HG03460 (cell line): ENCODE data around the gene COA8.

ENCODE experiments used
- ATAC-seq: cut with Tn5 transposase; IDR thresholded peaks from one replicate; pipeline ENCODE4 v1.9.1; 2021; ENCODE audit not compliant: unreplicated experiment

COA8 gene

GRCh38 chr14:103562429-103563225 is at the start of gene COA8, which contains the start of gene BAG5:
TSS of gene COA8 (plus strand) at chr14:103562960. CDS start at chr14:103563002, 42 bp downstream.
TSS of gene BAG5 (minus strand) at chr14:103562657. CDS start at chr14:103561164, 1,493 bp downstream.
- ATAC-seq, result peak; percentile 74

DNA sequence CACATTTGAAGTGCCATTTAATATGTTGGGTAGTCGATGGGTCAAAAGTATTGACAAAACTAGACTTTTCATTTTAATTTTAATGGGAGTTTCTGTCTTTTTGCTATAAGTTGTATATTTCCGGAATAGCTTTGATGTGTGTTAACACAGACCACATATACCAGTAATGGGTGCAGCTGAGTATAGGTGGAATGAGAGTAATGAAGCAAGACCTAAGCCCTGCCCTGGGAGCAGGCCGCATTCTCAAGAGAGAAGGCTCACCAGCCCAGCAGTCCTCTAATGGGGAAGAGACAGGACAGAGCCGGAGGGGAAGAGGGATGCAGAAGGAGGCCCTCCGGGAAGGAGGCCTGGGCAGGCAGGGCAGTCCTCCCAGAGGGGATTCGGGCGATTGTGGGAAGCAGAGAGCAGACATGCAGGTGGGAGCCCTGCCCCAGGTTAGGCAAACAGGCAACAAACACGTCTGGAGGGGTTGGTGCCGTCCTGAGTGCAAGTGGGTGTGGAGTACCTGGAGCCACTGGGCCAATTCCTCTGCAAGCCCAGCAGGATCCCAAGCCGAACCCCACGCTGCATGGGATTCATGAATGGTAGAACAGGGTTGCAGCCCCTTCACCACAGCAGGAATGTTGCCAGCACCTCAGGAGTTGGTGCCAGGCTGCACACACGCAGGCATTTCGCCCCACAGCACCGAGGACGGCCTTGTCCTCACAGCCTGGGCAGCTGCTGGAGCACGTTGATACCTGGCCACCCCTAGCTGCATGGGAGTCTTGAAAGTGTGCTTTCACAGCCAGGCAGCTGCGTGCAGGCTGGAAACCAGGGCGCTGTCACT is 48.0 kb upstream of the COA8 start:
- no peak for ATAC-seq

DNA sequence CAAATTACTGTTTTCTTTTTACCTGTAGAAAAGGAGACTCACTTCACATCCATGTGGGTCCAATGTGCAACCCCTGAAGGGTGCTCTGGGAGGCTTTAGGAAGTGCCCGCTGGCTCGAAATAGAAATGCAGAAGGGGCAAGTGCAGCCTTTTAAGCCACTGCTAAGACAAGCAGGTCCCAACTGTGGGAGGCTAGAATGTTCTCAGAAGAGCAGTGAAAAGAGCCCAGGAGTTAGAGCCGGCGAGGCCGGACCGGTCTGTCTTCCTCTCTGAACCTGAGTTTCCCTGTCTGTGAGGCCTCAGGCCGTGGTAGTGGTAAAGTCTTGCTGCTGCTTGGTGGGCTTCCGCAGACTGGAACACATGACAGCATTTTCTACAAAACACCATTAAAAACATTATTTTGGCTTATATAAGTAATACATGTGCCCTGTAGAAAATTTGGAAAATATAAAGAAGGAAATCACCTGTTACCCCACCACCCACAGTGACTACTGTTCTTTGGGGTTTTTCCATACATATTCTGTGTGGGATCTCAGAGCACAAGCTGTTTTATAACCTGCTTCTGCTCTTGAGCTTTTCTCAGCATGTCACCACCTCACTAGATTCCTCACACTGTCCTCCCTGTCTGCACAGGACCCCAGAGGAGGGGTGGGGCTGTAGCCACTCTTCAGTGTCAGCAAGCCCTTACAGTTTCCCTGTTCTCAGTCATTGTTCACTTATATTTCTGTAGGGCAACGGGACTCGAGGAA is 46.2 kb upstream of the COA8 start:
- ATAC-seq, result no peak

DNA sequence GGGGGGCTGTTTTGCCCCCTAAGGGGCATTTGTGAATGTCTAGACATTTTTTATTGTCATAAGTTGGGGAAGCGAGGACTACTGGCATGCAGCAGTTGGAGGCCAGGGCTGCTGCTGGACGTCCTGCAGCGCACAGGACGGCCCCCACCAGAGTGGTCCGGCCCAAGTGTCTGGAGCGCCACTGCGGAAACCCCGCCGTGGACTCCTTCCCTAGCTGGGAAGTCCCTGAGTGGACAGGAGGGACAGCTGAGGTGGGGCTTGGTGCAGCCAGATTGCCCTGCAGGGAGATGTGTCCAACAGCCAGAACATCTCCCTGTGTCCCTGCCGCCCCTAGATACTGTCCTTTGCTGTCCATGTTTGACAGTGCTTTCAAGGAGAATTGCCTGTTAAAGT is 45.6 kb upstream of the COA8 start:
- no peak for ATAC-seq

DNA sequence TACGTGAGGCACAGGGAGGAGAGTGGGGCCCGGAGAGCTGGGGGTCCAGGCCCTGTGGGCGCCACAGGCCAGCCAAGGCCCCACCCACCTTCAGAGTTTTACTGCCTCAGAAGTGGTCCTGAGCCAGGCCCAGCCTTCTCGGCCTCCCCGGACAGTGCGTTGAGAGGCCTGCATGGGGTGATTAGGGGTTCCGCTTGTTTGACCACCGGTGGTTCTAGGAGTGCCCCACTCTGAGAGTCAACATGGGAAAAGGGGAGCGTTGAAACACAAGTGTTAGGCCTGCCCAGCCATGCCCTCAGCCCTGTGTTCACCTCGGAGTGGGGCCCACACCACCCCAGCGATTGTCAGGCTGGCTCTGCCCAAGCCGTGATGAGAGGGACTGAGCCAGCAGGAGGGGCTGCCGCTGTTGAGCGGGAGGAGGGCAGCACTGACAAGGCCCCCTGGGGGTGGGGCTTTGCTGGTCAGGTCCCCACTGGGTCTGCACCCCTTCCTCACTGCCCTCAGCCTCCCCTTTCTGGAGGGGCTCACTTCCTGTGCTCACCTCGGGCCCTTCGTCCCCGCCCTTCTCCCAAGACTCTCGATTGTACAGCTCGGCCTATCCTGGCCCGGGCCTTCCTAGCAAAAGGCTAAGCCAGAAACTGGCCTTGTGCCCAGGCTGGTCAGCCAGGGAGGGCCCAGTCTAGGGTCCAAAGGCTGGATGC is 44.9 kb upstream of the COA8 start:
- no peak for ATAC-seq

DNA sequence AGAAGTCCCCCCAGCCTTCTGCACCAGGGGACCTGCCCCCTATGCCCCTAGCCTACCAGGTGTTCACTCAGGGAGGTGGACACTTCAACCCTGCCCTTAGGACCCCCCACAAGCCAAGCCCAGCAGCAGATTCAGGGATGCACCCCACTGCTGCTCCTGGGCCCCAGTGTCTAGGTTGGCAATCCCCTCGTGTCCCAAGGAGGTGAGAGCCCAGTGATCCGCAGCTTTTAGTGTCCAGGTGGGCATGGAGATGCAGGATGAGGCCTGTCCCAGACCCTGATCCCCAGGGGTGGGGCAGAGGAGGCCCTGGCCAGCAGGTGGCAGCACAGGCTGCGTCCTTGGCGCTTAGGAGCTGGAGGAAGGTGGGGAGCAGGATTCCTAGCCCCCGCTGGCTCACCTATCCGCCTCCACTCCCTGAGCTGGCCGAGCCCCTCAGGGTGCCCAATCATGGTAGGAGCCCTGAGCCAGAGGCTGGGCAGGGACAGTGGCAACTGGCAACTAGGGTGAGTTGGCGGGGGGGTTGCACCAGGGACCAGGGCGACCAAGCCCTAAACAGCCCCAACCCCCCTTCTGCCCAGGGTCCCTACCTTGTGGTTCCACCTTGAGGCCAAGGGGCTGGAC is 44.2 kb upstream of the COA8 start:
- no peak for ATAC-seq

DNA sequence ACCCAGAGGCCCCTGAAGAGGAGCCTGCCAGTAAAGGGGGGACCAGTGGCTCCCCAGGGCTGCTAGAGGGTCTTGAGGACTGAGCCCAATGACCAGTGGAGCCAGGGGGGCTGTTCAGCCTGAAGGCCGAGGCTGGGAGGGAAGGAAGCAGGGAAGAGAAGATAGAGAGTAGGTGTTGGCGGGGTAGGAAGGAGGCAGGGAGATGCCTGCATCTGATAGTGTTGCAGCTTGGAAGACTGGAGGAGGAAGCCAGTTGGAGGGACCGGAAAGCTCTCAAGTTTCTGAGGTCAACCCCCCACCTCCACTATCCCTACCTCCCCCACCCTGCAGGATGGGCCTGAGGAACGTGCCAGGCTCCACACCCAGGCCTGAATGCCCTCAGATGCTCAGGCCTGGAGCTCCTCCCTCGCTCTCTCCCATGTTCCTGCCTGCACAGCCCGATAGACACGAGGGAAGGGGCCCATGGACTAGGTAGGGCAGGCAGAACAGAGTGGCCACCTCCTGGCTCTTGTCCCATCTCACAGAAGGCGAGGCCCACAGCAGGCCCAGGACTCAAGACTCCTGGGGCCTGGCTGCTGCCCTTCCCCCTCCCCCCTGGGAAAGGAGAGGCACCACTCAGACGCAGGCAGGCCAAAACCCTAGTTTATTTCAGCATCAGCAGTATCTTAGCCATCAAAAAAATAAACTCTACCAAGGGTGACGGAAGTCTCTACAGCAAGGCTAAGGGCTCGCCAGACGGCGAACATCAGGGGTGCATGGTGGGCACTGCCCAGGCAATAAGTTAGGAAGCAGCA is 43.5 kb upstream of the COA8 start:
- no peak for ATAC-seq

GRCh38 chr14:103519837-103520212 is 42.9 kb upstream of the COA8 start:
- no peak for ATAC-seq

- ATAC-seq, result no peak
Observed at GRCh38 chr14:103520269-103520656, 42.5 kb upstream of the COA8 start.

DNA sequence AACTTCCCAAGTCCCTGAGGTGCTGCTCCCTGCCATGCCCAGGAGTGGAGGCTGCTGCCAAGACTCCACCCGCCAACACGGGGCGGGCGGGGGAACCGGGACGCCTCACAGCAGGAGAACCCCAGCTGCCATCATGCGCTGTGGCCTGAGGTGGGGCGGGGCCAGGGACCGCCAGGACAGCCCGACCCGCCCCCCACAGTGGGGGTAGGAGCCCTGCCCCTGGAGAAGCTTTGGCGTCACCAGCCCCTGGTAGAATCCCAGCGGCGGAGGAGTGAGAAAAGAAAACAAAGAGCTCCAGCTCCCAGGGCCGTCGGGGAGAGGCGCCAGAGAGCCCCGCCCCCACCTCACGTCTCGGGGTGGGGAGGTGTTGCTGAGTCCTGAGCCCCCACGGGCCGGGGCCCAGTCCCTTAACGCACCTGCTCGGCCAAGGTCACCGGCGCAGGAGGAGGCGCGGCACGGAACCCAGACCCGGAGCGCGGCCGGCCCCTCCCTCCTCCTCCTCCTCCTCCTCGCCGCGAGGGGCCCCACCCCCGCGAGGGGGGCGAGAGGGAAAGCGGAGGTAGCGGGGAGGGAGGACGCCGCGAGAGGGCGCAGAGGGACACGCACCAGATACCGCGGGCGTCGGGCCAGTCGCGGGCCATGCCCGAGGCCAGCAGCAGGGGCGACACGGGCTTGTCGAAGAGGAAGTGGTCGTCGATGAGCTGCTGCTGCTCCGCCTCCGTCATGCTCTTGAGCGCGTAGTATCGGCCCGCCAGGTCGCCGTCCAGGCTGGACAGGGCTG is 41.9 kb upstream of the COA8 start:
- no peak for ATAC-seq

- no peak for ATAC-seq
Observed at GRCh38 chr14:103521438-103521950, 41.3 kb upstream of the COA8 start.

DNA sequence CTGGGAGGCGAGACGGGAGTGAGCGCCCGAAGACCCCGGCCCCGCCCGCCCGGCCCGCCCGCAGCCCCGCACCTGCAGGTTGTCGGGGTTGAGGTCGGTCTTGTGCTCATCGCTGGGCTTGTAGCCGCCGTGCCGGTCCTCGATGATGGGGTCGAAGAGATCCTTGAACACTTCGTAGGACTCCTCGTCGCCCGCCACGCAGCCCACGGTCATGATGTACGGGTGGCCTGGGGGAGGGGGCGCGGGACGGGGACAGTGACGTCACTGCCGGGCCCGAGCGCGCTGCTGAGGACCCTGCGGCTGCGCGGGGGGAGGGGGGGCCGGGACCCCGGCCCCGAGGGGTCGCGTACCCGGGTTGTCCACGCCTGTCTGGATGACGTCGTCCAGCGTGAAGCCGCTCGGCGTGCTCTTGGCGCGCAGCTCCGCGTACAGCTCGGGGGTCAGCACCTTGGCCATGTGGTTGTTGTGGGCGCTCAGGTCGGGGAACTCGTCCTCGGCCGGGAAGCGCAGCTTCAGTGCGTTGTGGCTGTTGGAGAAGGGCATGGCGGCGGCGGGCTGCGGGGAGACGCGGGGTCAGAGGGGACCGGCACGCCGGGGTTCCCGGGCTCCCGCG is 40.7 kb upstream of the COA8 start:
- no peak for ATAC-seq

GRCh38 chr14:103522649-103523574 is 39.8 kb upstream of the COA8 start, which contains the start of gene CKB:
TSS of gene CKB (minus strand) at chr14:103522830. CDS start at chr14:103522493, 337 bp downstream.
- ATAC-seq, result no peak

GRCh38 chr14:103523575-103523954 is 39.2 kb upstream of the COA8 start:
- ATAC-seq, result no peak

- ATAC-seq, result no peak
Observed at GRCh38 chr14:103524002-103524935, 38.5 kb upstream of the COA8 start.
